Calu3 (cell line): ENCODE results near the gene ALDH4A1. TPM values are rescaled to one million over a fixed set of nuclear protein-coding genes. Genes with fewer than 3 reads are reported as not detected.

Experiments
- BruUV-seq: library from RNA; stranded (reverse); fragments of 400-500 nt; replicated peaks from 2 replicates; lab custom pipeline; 2021; lab: Mats Ljungman, UMichigan
- CTCF ChIA-PET: fragments of 300-600 bp; sonication (Branson Sonifier 250); formaldehyde crosslinking; loops from one replicate; lab custom pipeline; 2022; ENCODE audit warnings: antibody characterized with exemption; lab: Charles Lee
- DNase-seq: peaks from one replicate; pipeline ENCODE4 v3.0.0; 2022
- H3K27ac Mint-ChIP-seq: one replicate; pipeline ENCODE4 v1.8.0; 2022; ENCODE audit warnings: mixed read lengths; ENCODE audit not compliant: unreplicated experiment
- H3K27me3 Mint-ChIP-seq: one replicate; pipeline ENCODE4 v1.8.0; 2022; ENCODE audit warnings: mixed read lengths; ENCODE audit not compliant: unreplicated experiment
- H3K36me3 Mint-ChIP-seq: one replicate; pipeline ENCODE4 v1.8.0; 2022; ENCODE audit warnings: mild to moderate bottlenecking, moderate library complexity, mixed read lengths; ENCODE audit not compliant: insufficient read depth, unreplicated experiment
- H3K4me1 Mint-ChIP-seq: one replicate; pipeline ENCODE4 v1.8.0; 2022; ENCODE audit warnings: mild to moderate bottlenecking, low read depth, mixed read lengths; ENCODE audit not compliant: unreplicated experiment
- H3K4me3 Mint-ChIP-seq: one replicate; pipeline ENCODE4 v1.8.0; 2022; ENCODE audit warnings: mild to moderate bottlenecking, low read depth, moderate library complexity, mixed read lengths; ENCODE audit not compliant: unreplicated experiment
- H3K9me3 Mint-ChIP-seq: one replicate; pipeline ENCODE4 v1.8.0; 2022; ENCODE audit warnings: low read depth, mixed read lengths; ENCODE audit not compliant: unreplicated experiment
- intact Hi-C: fragments of 100-400 bp; cut with micrococcal nuclease; formaldehyde crosslinking; loops from one replicate; pipeline ENCODE4 v1.10.0; 2022; ENCODE audit not compliant: unreplicated experiment
- total RNA-seq: library from RNA; stranded (reverse); gene quantifications from 2 replicates; pipeline ENCODE4 v1.2.3, GENCODE V29; 2022
- TF ChIP-seq, protein P1 (sequence below): fragments of 200-600 bp; IDR thresholded peaks from one replicate; pipeline ENCODE4 v1.8.0; 2022; ENCODE audit warnings: antibody characterized with exemption; ENCODE audit not compliant: unreplicated experiment

The ALDH4A1 gene
- total RNA-seq, 1 experiment from 2014 or later: 10.7 TPM

GRCh38 chr1:18928406-18928805, 26.1 kb upstream of the ALDH4A1 start:
- no peak overlapping the region for H3K4me3 Mint-ChIP-seq
- BruUV-seq: no TSS peak
- CTCF ChIA-PET: interaction anchor here (0.8 kb wide), 1 partner anchor 13 kb away, joined by 5 read pairs; no protein-coding TSS in a partner anchor
- TF ChIP-seq, protein P1, sequence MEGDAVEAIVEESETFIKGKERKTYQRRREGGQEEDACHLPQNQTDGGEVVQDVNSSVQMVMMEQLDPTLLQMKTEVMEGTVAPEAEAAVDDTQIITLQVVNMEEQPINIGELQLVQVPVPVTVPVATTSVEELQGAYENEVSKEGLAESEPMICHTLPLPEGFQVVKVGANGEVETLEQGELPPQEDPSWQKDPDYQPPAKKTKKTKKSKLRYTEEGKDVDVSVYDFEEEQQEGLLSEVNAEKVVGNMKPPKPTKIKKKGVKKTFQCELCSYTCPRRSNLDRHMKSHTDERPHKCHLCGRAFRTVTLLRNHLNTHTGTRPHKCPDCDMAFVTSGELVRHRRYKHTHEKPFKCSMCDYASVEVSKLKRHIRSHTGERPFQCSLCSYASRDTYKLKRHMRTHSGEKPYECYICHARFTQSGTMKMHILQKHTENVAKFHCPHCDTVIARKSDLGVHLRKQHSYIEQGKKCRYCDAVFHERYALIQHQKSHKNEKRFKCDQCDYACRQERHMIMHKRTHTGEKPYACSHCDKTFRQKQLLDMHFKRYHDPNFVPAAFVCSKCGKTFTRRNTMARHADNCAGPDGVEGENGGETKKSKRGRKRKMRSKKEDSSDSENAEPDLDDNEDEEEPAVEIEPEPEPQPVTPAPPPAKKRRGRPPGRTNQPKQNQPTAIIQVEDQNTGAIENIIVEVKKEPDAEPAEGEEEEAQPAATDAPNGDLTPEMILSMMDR: no peak
- peaks cover 15% of the 10 kb centered on the region for H3K4me1 Mint-ChIP-seq
- H3K27me3 Mint-ChIP-seq: no peaks in the 10 kb centered on the region
- intact Hi-C loops: no loop called here
- no peak for DNase-seq
- H3K36me3 Mint-ChIP-seq: peaks cover 12% of the 10 kb centered on the region
- no peak overlapping the region for H3K27ac Mint-ChIP-seq
- H3K9me3 Mint-ChIP-seq: no peaks in the 10 kb centered on the region

DNA sequence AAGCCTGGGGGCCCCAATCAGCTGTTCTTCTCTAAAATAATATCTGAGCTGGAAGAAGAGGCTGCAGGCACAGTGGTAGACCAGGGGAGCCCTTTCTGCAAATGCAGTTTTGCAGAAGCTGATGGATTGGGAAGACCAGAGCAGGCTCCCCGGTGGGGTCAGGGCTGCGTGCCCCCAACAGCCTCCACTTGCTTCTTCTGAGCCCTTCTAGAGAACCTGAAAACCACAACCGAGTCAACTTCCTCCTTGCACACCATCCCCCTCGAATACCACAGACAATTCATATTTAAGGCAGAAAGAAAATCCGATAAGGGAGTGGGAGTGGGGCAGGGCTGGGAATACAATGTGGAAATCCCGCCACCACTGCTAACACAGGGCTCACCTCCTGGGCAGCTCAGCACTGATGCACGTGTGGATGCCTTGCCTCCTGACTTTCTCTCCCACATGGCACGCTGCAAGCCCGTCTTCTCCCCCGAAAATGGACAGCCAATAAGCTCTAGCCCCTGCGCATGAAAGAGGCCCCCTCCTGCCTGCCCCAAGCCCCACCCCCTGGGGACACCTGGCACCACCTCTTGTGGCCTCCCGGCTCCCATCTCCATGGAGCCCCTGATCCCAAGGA, 25.4 kb upstream of the ALDH4A1 start:
- DNase-seq: peak; percentile 16
- TF ChIP-seq, protein P1: no peak
- Mint-ChIP-seq H3K4me1 (peaks cover 15% of the 10 kb centered on the region), H3K4me3 (no peak overlapping the region), H3K36me3 (peaks cover 12% of the 10 kb centered on the region), H3K9me3 (no peaks in the 10 kb centered on the region), H3K27ac (no peak overlapping the region), H3K27me3 (no peaks in the 10 kb centered on the region)
- CTCF ChIA-PET: interaction anchor here (0.8 to 1.4 kb wide), 4 partner anchors 14 to 45 kb away, joined by 3 to 5 read pairs (median 3); no protein-coding TSS in a partner anchor
- BruUV-seq: no TSS peak
- intact Hi-C loops: no loop called here

DNA sequence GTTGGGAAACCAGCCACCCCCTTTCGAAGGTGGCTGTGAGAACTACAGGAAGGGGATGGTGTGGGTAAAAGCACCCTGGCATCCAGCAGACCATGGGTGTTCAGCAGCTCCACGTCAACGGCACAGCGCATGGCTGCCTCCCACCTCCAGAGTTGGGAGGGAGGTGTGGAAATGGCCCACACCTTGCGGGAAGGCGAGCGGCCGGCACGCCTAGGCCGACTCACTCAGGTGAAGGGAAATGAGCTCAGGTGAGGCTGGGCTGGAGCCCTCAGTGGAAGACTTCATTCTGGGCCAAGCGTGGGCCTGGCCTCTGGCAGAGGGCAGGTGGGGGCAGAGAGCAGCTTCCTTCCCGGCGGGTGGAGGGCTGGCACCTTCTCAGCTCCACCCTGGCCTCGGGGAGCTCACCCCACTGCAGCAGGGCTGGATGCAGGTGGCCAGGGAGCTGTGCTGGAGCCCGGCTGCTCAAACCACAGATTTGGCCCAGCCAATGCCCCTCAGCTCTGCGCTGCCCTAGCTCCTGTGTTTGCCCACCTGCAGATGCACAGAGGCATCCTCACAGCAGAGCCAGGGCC, 24.8 kb upstream of the ALDH4A1 start:
- CTCF ChIA-PET: interaction anchor here (0.8 to 1.4 kb wide), 4 partner anchors 13 to 45 kb away, joined by 3 to 5 read pairs (median 3); no protein-coding TSS in a partner anchor
- Mint-ChIP-seq H3K4me1 (peaks cover 9% of the 10 kb centered on the region), H3K27ac (no peak overlapping the region), H3K27me3 (no peaks in the 10 kb centered on the region), H3K36me3 (peaks cover 6% of the 10 kb centered on the region), H3K9me3 (no peaks in the 10 kb centered on the region), H3K4me3 (peak overlapping the region; percentile 40)
- intact Hi-C loops: no loop called here
- DNase-seq: no peak
- BruUV-seq: no TSS peak
- TF ChIP-seq, protein P1: no peak

DNA sequence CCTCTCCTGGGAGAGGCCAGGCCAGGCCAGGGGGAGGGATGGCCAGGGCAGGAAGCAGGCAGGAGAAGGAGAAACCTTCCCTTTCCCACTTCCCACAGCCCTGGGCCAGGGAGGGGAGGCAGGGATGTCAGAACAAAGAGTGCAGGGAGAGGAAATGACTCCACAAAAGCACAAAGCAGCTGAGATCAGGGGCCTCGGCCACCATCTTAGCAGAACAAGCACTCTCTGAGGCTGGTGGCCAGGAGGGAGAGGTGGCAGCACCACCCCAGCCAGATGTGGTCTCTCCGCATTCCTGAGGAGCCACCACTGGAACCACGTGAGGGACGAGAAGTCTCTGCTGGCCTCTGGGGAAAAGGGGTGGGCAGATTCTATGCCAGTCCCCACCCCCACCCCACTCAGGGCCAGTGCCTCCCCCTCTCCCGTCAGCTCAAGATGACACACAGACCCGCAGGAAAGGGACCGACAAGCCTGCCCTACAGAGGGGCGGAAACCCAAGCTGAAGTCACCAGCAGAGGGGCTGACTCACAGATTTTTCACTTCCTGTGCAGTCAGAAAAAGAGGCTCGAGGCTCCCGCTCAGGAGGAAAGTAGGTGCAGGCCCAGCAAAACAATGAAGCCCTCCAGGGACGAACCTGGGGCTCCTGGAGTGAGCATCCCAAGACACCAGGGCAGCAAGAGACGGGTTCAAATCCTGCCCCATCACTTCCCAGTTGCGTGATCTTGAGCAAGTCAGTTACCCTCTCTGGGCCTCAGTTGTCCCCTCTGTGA, 24.1 kb upstream of the ALDH4A1 start:
- H3K36me3 Mint-ChIP-seq: peaks cover 5% of the 10 kb centered on the region
- no peak overlapping the region for H3K27ac Mint-ChIP-seq
- no TSS peak for BruUV-seq
- H3K4me1 Mint-ChIP-seq: peaks cover 2% of the 10 kb centered on the region
- peak; percentile 64 for DNase-seq
- intact Hi-C loops: no loop called here
- H3K9me3 Mint-ChIP-seq: no peaks in the 10 kb centered on the region
- H3K27me3 Mint-ChIP-seq: no peaks in the 10 kb centered on the region
- H3K4me3 Mint-ChIP-seq: peak overlapping the region; percentile 40
- CTCF ChIA-PET: interaction anchor here (1.4 kb wide), 1 partner anchor 46 kb away, joined by 3 read pairs; no protein-coding TSS in a partner anchor
- TF ChIP-seq, protein P1: no peak
